GM15510 (cell line): ENCODE results near the gene LPP.

Source experiments
- POLR2A ChIP-seq: IDR thresholded peaks from 3 replicates; pipeline ENCODE4 v1.6.1; 2011; ENCODE audit warnings: borderline replicate concordance; ENCODE audit not compliant: insufficient read length; ENCODE audit errors: extremely low read depth

The LPP gene

GRCh38 chr3:188217011-188217463 is 63.1 kb downstream of the LPP start:
- no peak for TF ChIP-seq POLR2A

- TF ChIP-seq POLR2A, result no peak
Observed at GRCh38 chr3:188217726-188218125, 63.8 kb downstream of the LPP start.

GRCh38 chr3:188218603-188219002 is 64.6 kb downstream of the LPP start:
- TF ChIP-seq POLR2A, result no peak

GRCh38 chr3:188219147-188219546 is 65.2 kb downstream of the LPP start:
- no peak for TF ChIP-seq POLR2A

- no peak for TF ChIP-seq POLR2A
Observed at GRCh38 chr3:188220097-188220788, 66.3 kb downstream of the LPP start.

GRCh38 chr3:188220988-188221818 is 67.2 kb downstream of the LPP start:
- TF ChIP-seq POLR2A, result no peak

GRCh38 chr3:188223936-188224335 is 70.0 kb downstream of the LPP start:
- TF ChIP-seq POLR2A, result no peak

- TF ChIP-seq POLR2A, result no peak
Observed at GRCh38 chr3:188227442-188227841, 73.5 kb downstream of the LPP start.

- TF ChIP-seq POLR2A, result no peak
Observed at GRCh38 chr3:188229177-188229576, 75.2 kb downstream of the LPP start.

- no peak for TF ChIP-seq POLR2A
Observed at GRCh38 chr3:188229726-188230125, 75.8 kb downstream of the LPP start.

GRCh38 chr3:188230962-188231361 is 77.0 kb downstream of the LPP start:
- TF ChIP-seq POLR2A, result no peak

- no peak for TF ChIP-seq POLR2A
Observed at GRCh38 chr3:188231456-188231855, 77.5 kb downstream of the LPP start.

- TF ChIP-seq POLR2A, result no peak
Observed at GRCh38 chr3:188232656-188233055, 78.7 kb downstream of the LPP start.

GRCh38 chr3:188233320-188233719 is 79.4 kb downstream of the LPP start:
- TF ChIP-seq POLR2A, result no peak

- TF ChIP-seq POLR2A, result no peak
Observed at GRCh38 chr3:188234132-188234531, 80.2 kb downstream of the LPP start.

- TF ChIP-seq POLR2A, result no peak
Observed at GRCh38 chr3:188236271-188236670, 82.3 kb downstream of the LPP start.
